Astrocyte (in vitro differentiated cells and primary cell): Measurements from ENCODE around the gene IQCN. TPM values are rescaled to one million over a fixed set of nuclear protein-coding genes. Genes with fewer than 3 reads are reported as not detected.

Experiments used
- DNase-seq: peaks from one replicate; pipeline ENCODE4 v3.0.0-alpha.2; 2010; ENCODE audit warnings: low read depth
- FAIRE-seq: peaks from 2 replicates; lab custom pipeline; 2011; peaks lifted over from hg19 to GRCh38; lab: Jason Lieb, UNC
- H2AFZ ChIP-seq: 2 replicates; pipeline ENCODE4 v1.6.0; 2012; ENCODE audit warnings: low read depth, low read length, inconsistent platforms
- H3K27ac ChIP-seq: 2 replicates; pipeline ENCODE4 v1.5.1; 2011; ENCODE audit warnings: low read depth, low read length, inconsistent platforms
- H3K27me3 ChIP-seq: 2 replicates; pipeline ENCODE4 v1.6.0; 2011; ENCODE audit warnings: low read length, inconsistent platforms; ENCODE audit not compliant: insufficient read depth
- H3K36me3 ChIP-seq: 2 replicates; pipeline ENCODE4 v1.5.1; 2011; ENCODE audit warnings: low read length, inconsistent platforms; ENCODE audit not compliant: insufficient read depth
- H3K4me1 ChIP-seq: 2 replicates; pipeline ENCODE4 v1.5.1; 2011; ENCODE audit warnings: low read length, inconsistent platforms; ENCODE audit not compliant: insufficient read depth
- H3K4me2 ChIP-seq: 2 replicates; pipeline ENCODE4 v1.6.0; 2012; ENCODE audit warnings: low read length, inconsistent platforms
- H3K4me3 ChIP-seq: 2 replicates; pipeline ENCODE4 v1.5.1; 2011; ENCODE audit warnings: low read depth, mild to moderate bottlenecking, low read length, inconsistent platforms; ENCODE audit not compliant: insufficient read depth
- H3K79me2 ChIP-seq: 2 replicates; pipeline ENCODE4 v1.6.0; 2012; ENCODE audit warnings: mild to moderate bottlenecking, low read length, inconsistent platforms; ENCODE audit not compliant: insufficient read depth
- H3K9ac ChIP-seq: 2 replicates; pipeline ENCODE4 v1.6.0; 2012; ENCODE audit warnings: mild to moderate bottlenecking, low read length, inconsistent platforms
- H3K9me3 ChIP-seq: 2 replicates; pipeline ENCODE4 v1.5.1; 2012; ENCODE audit warnings: low read depth, mild to moderate bottlenecking, low read length, inconsistent platforms; ENCODE audit not compliant: insufficient read depth
- H4K20me1 ChIP-seq: 2 replicates; pipeline ENCODE4 v1.6.0; 2012; ENCODE audit warnings: low read length, inconsistent platforms; ENCODE audit not compliant: insufficient read depth
- H3K27ac Mint-ChIP-seq: one replicate; pipeline ENCODE4 v1.8.0; 2021; ENCODE audit warnings: mild to moderate bottlenecking, mixed read lengths; ENCODE audit not compliant: unreplicated experiment
- H3K27me3 Mint-ChIP-seq: one replicate; pipeline ENCODE4 v1.8.0; 2021; ENCODE audit warnings: low read depth, mixed read lengths; ENCODE audit not compliant: unreplicated experiment
- H3K36me3 Mint-ChIP-seq: one replicate; pipeline ENCODE4 v1.8.0; 2021; ENCODE audit warnings: low read depth, mixed read lengths; ENCODE audit not compliant: unreplicated experiment
- H3K4me1 Mint-ChIP-seq: one replicate; pipeline ENCODE4 v1.8.0; 2021; ENCODE audit warnings: low read depth, mixed read lengths; ENCODE audit not compliant: unreplicated experiment
- H3K4me3 Mint-ChIP-seq: one replicate; pipeline ENCODE4 v1.8.0; 2021; ENCODE audit warnings: mild to moderate bottlenecking, moderate library complexity, mixed read lengths; ENCODE audit not compliant: unreplicated experiment
- H3K9me3 Mint-ChIP-seq: one replicate; pipeline ENCODE4 v1.8.0; 2021; ENCODE audit warnings: mild to moderate bottlenecking, mixed read lengths; ENCODE audit not compliant: unreplicated experiment
- EZH2 ChIP-seq: IDR thresholded peaks from 2 replicates; pipeline ENCODE4 v1.6.1; 2012; ENCODE audit warnings: mild to moderate bottlenecking, low read length, inconsistent platforms; ENCODE audit not compliant: insufficient read depth
- total RNA-seq: library from RNA; stranded (reverse); gene quantifications from 2 replicates; pipeline ENCODE4 v1.2.1, GENCODE V29; 2021
- TF ChIP-seq, protein P1 (sequence below): IDR thresholded peaks from 2 replicates; pipeline ENCODE4 v1.5.1; 2011; ENCODE audit warnings: low read depth, mild to moderate bottlenecking, inconsistent platforms, low read length, moderate library complexity; ENCODE audit not compliant: insufficient read depth

The IQCN gene
- total RNA-seq, 1 donor from 2014 or later = 1.7 TPM

DNA sequence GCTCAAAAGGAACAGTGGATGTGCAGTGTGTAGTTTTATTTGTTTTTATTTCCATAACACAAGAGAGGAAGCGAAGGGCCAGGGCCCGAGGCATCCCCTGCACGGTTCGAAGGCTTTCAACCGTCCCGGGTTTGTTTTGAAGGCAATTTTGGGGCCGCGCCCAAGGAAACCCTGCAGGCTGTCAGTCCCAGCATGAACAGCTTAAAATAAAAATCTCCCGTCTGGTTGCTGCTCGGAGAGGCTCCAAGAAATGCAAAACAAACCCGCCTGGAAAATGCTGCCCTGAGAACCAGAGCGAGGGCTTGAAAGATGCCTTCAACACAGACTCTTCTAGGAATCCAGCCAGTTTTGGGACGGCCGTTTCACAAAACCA, 32.6 kb upstream of the IQCN start:
- DNase-seq = no peak
- Mint-ChIP-seq H3K27me3 (no peaks in the 10 kb centered on the region), H3K27ac (peak overlapping the region; percentile 43), H3K4me3 (no peak overlapping the region), H3K9me3 (no peaks in the 10 kb centered on the region), H3K4me1 (peaks cover 19% of the 10 kb centered on the region), H3K36me3 (peaks cover 2% of the 10 kb centered on the region)
- H3K4me2 ChIP-seq = no peak overlapping the region
- H3K27ac ChIP-seq = no peak overlapping the region
- peaks cover 2% of the 10 kb centered on the region for H3K36me3 ChIP-seq
- no peak overlapping the region for H2AFZ ChIP-seq
- H3K9me3 ChIP-seq = no peaks in the 10 kb centered on the region
- no peaks in the 10 kb centered on the region for H3K79me2 ChIP-seq
- H3K9ac ChIP-seq = no peak overlapping the region
- FAIRE-seq = no peak
- peaks cover 21% of the 10 kb centered on the region for H3K4me1 ChIP-seq
- no peaks in the 10 kb centered on the region for H4K20me1 ChIP-seq
- no peak overlapping the region for H3K4me3 ChIP-seq
- TF ChIP-seq, protein P1, sequence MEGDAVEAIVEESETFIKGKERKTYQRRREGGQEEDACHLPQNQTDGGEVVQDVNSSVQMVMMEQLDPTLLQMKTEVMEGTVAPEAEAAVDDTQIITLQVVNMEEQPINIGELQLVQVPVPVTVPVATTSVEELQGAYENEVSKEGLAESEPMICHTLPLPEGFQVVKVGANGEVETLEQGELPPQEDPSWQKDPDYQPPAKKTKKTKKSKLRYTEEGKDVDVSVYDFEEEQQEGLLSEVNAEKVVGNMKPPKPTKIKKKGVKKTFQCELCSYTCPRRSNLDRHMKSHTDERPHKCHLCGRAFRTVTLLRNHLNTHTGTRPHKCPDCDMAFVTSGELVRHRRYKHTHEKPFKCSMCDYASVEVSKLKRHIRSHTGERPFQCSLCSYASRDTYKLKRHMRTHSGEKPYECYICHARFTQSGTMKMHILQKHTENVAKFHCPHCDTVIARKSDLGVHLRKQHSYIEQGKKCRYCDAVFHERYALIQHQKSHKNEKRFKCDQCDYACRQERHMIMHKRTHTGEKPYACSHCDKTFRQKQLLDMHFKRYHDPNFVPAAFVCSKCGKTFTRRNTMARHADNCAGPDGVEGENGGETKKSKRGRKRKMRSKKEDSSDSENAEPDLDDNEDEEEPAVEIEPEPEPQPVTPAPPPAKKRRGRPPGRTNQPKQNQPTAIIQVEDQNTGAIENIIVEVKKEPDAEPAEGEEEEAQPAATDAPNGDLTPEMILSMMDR = no peak
- TF ChIP-seq EZH2 = no peak
- no peaks in the 10 kb centered on the region for H3K27me3 ChIP-seq

GRCh38 chr19:18306209-18306887, 32.1 kb upstream of the IQCN start:
- no peak for TF ChIP-seq EZH2
- TF ChIP-seq, protein P1 = no peak
- Mint-ChIP-seq H3K4me3 (no peak overlapping the region), H3K27ac (peak overlapping the region; percentile 43), H3K36me3 (peaks cover 2% of the 10 kb centered on the region), H3K27me3 (no peaks in the 10 kb centered on the region), H3K4me1 (peaks cover 19% of the 10 kb centered on the region), H3K9me3 (no peaks in the 10 kb centered on the region)
- Histone ChIP-seq H3K79me2 (no peaks in the 10 kb centered on the region), H2AFZ (no peak overlapping the region), H3K27ac (no peak overlapping the region), H3K4me2 (no peak overlapping the region), H3K36me3 (peaks cover 2% of the 10 kb centered on the region), H3K4me3 (no peak overlapping the region), H4K20me1 (no peaks in the 10 kb centered on the region), H3K27me3 (no peaks in the 10 kb centered on the region), H3K9me3 (no peaks in the 10 kb centered on the region), H3K9ac (no peak overlapping the region), H3K4me1 (peaks cover 21% of the 10 kb centered on the region)
- DNase-seq (no peak), FAIRE-seq (no peak)
